ENCODE results near the gene ACAD9. TPM values are rescaled to one million over a fixed set of nuclear protein-coding genes. Genes with fewer than 3 reads are reported as not detected.
"Not testable (repeated sequence)": the region's sequence is repeated elsewhere in the genome, so short reads cannot be mapped to it uniquely, and the experiment has no call there.

Gene ACAD9
- total RNA-seq, 1 experiment from 2014 or later, result 31.9 TPM

DNA sequence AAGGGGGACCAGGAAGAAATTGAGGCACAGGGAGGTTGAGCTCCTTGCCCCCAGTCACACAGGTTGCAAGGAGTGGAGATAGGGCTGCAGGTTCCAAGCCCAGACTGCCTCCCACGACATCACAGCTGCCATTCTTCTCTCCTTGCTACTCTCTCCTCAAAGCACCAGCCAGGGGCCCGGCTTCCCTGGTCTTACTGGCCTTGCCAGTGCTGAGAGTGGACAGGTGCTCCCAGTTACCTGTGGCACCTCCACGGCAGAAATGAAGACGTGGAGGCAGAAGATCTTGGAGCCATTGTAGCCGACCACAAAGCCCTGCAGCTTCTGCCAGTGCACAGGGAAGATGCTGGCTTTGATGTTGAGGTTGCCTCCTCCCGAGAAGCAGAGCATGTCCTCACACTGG lies 17.9 kb upstream of the ACAD9 start:
- DNase-seq (ENCODE audit: low spot score), result no peak

DNA sequence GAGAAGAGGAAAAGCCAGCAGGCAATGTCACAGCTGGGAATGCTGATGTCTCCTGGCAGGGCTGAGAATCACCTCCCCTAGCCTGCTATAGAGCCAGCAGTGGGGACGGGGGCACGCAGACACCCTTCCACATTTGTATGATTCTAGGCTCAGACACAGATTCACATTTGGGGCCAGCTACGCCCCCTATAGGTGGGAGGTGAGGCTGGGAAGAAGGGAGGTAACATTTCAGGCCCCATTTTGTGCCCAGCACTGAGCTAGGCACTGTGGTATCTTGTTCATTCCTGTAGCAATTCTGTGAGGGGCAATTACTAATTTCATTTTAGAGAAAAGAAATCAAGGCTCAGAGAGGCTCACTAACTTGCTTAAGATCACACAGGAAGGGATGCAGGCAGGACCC lies 15.9 kb upstream of the ACAD9 start:
- no peak for DNase-seq (ENCODE audit: low spot score)

DNA sequence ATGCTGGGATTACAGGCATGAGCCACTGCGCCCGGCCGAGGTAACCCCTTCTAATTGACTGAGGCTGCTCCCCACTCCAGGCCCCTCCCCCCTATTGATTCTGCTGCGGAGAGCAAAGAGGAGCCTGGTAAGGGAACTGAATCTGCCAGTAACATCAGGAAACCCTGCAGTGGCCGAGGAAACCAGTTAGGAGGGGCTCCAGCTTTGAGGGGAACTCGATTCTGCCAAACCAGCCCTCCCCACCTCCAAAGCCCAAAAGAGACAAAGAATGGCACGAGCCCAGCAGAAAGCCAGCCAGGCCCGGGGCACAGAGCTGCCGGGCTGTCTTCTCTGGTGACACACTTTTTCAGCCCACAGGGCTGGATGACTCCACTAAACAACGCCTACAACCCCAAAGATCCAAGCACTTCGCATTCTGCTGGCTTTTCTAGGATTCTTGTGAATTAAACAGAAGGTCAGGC lies 15.0 kb upstream of the ACAD9 start:
- no peak for DNase-seq (ENCODE audit: low spot score)

DNA sequence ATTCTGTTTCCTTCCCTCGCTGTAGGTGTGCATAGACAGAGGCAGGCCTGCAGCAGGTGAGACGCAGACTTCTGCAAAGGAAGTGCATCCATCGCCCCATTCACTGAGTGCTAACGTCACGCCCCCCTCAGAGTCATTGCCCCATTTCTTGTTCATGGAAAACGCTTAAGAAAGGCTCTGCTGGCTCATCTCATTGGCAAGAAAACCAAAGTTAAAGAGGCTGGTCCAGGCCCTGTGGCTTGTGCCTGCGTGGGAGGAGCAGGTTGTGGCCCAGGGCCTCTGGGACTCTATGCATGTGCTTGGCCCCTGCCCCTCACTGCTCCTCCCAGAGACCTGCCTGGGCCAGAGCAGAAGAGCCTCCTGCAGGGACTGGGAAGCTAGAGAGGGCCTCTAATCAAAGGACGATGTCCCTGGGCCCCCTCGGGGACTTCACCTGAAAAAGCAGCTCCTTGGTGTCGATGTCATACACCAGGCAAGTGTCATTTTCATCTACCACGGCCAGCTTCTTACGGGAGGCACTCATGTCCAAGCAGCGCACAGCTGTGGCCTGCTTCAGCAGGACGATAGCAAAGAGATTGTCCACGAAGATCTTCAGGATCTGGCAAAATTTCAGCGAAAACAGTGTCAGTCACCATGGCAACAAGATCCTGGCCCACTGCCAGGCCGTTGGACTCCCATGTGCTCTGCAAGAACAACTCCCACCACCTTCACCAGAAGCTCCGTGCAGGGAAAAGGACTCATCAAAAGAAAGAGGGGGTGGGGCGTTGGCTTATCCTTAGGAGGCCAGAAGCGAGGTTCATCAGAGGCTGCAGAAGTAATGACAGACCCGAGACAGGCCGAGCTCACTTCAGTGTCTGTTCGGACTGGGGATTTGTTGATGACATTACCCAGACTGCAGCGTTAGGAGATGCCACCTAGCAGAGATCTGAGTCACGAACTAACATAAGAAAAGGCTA lies 14.3 kb upstream of the ACAD9 start:
- not testable (repeated sequence) for DNase-seq (ENCODE audit: low spot score)

DNA sequence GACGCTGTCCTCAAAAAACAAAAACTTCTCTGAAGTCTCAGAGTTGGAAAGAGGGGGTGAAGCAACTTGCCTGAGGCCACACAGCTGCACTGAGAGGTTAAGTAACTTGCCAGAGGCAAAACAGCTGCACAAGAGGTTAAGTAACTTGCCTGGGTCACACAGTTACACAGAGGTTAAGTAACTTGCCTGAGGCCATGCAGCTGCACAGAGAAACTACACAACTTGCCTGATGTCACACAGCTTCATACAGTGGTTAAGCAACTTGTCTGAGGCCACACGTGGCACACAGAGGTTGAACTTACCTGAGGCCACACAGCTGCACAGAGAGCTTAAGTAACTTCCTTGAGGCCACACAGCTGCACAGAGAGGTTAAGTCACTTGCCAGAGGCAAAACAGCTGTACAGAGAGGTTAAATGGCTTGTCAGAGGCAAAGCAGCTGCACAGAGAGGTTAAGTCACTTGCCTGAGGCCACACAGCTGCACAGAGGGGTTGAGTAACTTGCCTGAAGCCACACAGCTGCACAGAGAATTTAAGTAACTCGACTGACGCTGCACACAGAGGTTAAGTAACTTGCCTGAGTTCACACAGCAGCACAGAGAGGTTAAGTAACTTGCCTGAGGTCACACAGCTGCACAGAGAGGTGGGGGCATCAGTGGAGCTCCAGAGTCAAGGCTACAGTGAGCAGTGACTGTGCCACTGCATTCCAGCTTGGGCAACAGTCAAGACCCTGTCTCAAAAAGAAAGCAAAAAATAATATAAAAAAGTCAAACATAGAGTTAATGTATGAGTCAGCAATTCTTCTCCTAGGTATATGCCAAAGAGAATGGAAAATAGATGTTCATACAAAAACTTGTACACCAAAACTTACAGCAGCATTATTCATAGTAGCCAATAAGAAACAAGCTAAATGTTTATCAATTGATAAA lies 12.0 kb upstream of the ACAD9 start:
- no peak for DNase-seq (ENCODE audit: low spot score)

DNA sequence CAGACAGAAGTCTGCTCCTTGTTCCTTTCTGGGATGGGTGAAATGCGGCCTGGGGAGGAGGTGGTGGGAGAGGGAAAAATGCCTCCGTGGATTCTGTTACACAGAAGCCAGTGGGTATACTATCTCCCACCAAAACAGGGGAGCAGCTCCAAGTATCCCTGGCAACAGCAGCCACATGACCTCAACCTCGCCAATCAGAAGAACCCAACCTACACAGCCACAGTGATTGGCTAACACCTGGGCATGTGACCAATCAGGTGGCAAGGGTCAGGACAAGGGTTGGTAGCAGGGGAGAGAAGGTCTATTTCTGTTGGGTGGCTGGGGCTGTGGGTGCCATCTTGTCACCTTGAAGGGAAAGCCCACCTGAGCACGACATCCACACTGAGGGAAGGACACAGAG lies 9.1 kb upstream of the ACAD9 start:
- DNase-seq (ENCODE audit: low spot score), result no peak

DNA sequence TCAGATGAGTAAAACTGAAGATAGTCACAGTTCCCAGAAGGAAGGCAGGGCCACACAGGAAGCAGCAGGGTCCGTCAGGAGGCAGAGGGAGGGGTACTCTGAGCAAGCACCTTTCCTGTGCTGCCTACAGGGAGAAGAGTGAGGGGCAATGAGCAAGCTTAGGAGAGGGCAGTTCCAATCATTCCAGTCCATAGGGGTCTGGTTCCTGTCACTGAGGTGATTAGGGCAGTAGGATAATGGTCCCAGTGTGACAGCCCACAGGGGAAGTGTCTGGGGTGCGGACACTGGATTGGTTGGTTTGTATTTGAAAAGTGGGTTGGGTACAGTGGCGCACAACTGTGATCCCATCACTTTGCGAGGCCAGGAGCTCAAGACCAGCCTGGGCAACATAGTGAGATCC lies 7.1 kb upstream of the ACAD9 start:
- no peak for DNase-seq (ENCODE audit: low spot score)

DNA sequence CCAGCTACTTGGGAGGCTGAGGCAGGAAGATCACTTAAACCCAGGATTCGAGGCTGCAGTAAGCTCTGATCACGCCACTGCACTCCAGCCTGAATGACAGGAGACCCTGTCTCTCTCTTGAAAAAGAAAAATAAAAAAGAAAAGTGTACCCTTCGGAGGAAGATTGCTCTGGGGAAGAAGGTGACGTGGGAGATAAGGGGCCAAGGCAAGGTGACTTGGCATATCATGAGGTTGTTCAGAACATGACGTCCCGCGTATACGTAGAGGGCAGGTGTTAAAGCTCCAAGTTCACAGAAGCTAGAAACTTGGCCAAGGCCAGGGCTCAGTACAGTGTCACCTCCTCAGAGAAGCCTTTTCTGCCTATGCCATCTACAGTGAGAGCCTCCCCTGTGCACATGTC lies 6.7 kb upstream of the ACAD9 start:
- DNase-seq (ENCODE audit: low spot score), result no peak

DNA sequence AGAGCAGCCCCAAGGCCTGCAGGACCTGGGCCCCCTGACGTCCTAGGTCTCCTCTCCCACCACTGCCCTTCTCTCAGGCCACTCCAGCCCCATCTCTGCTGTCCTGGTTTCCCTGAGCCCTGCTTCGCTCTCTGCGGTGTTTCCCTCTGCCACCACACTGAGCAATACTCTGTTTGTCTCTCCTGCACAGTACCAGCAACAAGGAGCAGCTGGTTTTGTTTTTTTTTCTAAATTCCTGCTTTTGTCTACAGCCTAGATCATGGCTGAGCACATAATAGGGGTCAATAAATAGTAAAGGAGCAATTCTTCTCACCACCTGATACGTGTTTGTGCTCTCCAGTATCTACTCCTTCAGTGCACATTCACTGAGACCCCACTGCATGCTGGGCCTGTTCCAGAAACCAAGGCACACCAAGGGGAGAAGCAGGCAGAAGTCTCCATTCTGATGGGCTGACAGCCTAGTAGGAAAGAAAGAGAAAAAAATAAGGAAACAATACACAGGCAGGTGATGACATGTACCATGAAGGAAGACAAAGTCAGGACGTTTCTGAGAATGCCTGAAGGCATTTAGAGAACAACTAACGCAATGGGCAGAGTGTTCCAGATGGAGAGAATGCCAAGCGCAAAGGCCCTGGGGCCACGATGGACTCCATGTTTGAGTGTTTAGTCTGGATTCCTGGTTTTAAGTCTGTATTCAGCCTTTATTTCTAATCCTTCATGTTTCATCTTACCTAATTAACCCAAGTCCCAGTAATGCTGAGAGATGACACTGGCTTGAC lies 6.0 kb upstream of the ACAD9 start:
- no peak for DNase-seq (ENCODE audit: low spot score)

DNA sequence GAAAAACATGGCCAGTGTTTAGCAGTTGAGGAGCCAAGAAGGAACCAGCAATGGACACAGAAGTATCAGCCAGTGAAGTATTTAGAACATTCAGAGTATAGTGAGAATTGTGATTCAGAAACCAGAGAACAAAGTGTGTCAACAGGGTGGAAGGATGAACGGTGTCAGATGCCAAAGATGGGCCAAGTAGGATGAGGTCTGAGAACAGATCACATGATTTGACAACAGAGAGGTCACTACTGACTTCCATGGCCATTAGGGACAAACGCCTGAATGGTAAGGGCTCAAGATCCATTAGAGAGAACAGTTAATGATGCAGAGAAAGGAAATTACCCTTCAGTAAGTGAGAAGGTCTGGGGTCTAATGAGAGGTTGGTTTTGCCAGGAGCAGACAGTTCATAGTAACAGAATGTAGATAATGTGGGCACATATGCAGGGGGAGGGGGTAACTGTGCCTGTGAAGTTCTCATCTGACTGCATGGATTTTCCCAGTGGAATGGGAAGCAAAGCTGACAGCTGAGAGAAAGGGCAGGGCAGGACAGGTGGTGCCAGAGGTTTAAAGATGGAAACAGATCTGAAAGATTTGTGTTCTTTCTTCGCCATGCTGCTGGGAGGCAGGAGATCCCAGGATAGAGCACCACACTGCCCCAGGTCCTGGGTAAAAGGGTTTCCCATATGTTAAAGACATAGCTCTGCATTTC lies 4.8 kb upstream of the ACAD9 start:
- no peak for DNase-seq (ENCODE audit: low spot score)

DNA sequence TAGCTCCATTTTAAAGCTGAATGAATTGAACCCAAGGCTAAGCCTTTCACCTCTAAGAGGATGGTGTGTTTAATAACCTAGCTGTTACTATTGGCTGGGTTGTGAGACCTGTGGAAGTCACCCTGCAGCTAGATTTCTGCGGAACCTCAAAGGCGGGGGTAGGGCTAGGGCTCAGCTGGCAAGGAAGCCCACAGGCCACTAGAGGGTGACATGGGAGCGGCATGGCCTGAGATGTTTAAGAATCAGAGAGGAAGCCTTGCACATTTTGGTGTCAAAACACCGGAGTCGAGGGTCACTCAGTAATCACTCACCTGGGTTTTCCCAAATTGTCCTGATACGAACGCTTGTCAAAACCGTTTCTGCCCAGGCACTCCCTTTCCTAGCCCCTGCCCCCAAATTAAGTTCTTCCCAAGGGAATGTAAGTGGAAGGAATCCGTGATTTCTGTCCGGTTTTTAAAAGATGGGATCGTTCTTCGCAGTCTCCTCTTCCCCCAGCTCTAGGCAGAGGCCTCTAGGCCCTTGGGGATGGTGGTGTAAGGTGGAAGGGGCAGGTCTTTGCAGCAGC lies 3.8 kb upstream of the ACAD9 start:
- DNase-seq (ENCODE audit: low spot score), result peak; percentile 54

DNA sequence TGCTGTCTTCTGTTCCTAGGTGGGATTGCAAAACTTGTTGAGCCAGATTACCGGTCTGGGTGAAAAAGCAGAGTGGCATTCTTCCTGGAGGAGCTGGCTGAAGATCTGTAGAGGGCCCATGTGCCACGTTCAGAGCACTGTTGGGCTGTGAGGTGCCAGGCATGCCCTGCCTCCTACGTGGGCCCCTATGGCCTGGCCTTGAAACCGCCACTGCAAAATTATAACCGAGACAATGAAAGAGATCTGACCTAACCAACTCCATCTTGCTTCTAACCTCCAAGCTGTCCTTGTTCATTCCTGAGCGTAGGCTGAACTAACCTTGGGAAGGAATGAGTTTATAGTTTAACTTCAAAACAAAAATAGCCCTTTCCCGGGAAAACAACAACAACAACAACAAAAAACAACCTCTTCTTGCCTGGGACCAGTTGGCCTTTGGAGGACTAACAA lies 1.4 kb upstream of the ACAD9 start:
- DNase-seq (ENCODE audit: low spot score), result no peak

DNA sequence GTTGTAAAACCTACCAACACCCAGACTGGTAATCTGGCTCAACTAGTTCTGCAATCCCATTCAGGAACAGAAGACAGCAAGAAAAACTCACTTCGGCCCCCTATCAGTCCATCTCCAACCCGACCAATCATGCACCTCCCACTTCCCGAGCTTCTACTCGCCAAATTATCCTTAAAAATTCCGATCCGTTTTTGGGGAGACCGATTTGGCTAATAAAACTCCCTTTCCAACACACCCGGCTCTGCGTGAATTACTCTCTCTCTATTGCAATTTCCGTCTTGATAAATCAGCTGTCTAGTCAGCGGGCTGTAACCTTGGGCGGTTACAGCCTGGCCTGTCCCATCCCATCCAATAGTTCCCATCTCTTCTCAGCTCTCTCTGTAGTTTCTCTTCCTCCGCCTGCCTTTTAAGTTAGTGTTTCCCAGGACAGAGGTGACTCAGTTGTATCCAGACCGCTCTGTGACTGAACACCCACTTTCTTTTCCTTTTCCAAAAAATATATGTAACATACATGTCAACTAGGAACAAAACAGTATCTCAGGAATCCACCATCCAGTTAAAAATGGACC lies 780 bp upstream of the ACAD9 start:
- no peak for DNase-seq (ENCODE audit: low spot score)

DNA sequence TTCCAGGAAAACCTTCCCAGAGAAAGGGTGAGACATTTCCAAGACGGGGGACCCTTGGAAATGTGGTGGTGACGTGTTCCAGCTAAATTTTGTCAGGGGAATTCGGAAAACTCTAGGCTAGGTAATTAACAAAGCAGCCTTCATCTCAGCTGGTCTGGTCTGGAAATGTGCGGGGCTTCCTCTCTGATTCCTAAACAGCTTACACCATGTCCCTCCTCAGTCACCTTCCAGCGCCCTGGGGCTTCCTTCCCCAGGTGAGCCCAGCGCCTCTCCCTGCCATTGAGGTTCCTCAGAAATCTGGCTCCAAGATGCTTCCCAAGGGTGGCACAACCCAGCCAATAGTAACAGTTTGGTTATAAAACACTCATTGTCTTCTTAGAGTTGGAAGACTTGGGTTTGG lies 571 bp downstream of the ACAD9 start:
- no peak for DNase-seq (ENCODE audit: low spot score)

DNA sequence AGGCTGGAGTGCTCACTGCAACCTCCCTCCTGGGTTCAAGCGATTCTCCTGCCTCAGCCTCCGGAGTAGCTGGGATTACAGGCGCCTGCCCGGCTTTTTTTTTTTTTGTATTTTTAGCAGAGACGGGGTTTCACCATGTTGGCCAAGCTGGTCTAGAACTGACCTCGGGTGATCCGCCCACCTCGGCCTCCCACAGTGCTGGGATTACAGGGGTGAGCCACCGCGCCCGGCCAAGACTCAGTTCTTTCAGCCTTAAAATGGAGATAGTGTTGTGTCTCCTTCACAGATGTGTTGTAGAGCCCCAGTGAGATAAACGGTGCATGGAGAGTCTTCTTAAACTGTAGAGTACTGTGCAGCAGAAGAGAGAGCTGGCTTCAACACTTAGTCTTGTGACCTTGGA lies 1.0 kb downstream of the ACAD9 start:
- not testable (repeated sequence) for DNase-seq (ENCODE audit: low spot score)

DNA sequence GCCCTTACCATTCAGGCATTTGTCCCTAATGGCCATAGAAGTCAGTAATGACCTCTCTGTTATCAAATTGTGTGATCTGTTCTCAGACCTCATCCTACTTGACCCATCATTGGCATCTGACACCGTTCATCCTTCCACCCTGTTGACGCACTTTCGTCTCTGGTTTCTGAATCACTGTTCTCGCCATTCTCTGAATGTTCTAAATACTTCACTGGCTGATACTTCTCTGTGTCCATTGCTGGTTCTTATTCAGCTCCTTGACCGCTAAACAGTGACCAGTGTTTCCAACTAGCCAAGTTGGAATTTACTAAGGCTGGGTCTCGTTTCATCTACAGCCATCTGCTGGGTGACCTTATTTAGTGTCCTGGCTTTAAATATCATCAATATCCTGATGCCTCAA lies 2.2 kb downstream of the ACAD9 start:
- DNase-seq (ENCODE audit: low spot score), result no peak

DNA sequence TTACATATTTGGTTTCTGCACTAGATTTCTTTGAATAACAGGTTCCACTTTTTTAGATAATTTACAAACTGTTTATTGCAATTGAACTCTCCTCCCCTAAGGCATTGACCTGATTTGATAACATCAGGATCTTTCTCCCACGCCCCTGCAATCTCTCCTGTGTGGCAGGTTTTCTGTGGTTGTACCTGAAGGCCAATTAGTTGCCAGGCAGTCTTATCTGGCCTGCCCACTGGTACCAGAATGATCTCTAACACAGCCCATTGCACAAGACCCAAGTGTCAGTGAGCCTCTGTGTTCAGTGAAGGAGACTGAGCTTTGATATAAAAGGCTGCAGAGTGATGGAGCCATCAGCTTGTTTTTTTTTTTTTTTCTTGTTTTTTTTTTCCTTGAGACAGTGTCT lies 3.3 kb downstream of the ACAD9 start:
- no peak for DNase-seq (ENCODE audit: low spot score)

DNA sequence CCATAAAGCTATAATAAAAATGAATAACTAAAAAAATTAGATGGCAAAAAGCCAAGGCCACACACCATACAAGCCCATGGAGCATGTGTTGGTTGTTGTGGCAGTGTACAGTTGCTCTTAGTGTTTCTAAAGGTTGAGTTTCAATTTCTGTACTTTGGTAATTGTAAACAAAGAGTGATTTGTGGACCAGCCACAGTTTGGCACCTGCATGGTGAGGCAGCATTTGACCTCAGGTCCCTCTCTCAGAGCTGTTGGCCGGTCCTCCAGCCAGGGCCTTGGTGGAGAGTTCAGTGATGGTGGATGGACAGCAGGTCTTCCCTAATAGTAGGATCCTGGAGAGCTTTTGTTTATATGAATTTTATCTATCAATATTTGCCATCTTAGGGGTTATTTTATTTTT lies 5.6 kb downstream of the ACAD9 start:
- no peak for DNase-seq (ENCODE audit: low spot score)

DNA sequence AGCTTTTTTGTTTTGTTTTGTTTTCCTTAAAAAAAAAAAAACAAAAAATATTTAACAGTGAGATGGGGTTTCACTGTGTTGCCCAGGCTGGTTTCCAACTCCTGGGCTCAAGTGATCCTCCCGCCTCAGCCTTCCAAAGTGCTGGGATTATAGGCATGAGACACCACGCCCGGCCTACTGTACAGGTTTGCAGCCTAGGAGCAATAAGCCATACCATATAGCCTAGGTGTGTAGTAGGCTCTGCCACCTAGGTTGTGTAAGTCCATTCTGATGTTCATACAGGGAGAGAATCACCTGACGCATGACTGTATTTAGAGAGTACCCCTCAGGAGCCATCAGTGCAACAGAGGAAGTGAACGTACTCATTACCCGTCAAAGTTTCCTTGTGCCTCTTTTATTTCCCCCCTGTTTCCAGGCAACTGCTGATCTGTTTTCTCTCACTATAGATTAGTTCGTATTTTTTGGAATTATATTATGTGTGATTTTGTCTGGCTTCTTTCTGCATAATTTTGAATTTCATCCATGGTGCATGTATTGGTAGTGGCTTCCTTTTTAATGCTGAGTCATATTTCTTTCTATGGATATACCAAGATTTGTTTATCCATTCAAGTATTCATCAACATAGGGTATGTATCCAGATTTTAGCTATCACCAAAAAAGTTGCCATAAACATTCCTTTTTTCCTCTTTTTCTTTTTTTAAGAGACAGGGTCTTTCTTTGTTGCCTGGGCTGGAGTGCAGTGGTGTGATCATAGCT lies 9.9 kb downstream of the ACAD9 start:
- no peak for DNase-seq (ENCODE audit: low spot score)
